GM23338 (cell line): Measurements from ENCODE around the gene DLG5. TPM values are rescaled to one million over a fixed set of nuclear protein-coding genes. Genes with fewer than 3 reads are reported as not detected.

Source experiments
- ATAC-seq: fragments of 200-7000 bp; cut with Tn5 transposase; 3 replicates; pipeline ENCODE4 v1.9.1; 2020
- DNase-seq: peaks from one replicate; pipeline ENCODE4 v3.0.0-alpha.2; 2015; ENCODE audit warnings: low spot score
- H2AFZ ChIP-seq: fragments of 200-600 bp; sonication (generic); 2 replicates; pipeline ENCODE4 v1.8.0; 2016; ENCODE audit warnings: antibody characterized with exemption, mild to moderate bottlenecking, moderate library complexity
- H3F3A ChIP-seq: fragments of 200-600 bp; sonication (generic); replicated peaks from 2 replicates; pipeline ENCODE4 v1.8.0; 2017; ENCODE audit warnings: antibody characterized with exemption, mixed run types, low read depth
- H3K27ac ChIP-seq: fragments of 200-600 bp; sonication (generic); 2 replicates; pipeline ENCODE4 v1.6.1; 2016; ENCODE audit warnings: low read depth
- H3K27me3 ChIP-seq: fragments of 200-600 bp; sonication (generic); 2 replicates; pipeline ENCODE4 v1.8.0; 2016; ENCODE audit warnings: mild to moderate bottlenecking, mixed run types, moderate library complexity; ENCODE audit not compliant: insufficient read depth
- H3K36me3 ChIP-seq: fragments of 200-600 bp; sonication (generic); 2 replicates; pipeline ENCODE4 v1.8.0; 2016; ENCODE audit warnings: mild to moderate bottlenecking; ENCODE audit not compliant: insufficient read depth
- H3K4me1 ChIP-seq: fragments of 200-600 bp; sonication (generic); 2 replicates; pipeline ENCODE4 v1.8.0; 2016; ENCODE audit warnings: mild to moderate bottlenecking, moderate library complexity; ENCODE audit not compliant: insufficient read depth
- H3K4me2 ChIP-seq: fragments of 200-600 bp; sonication (generic); 2 replicates; pipeline ENCODE4 v1.7.1; 2017; ENCODE audit warnings: mixed run types
- H3K4me3 ChIP-seq: fragments of 200-600 bp; sonication (generic); 2 replicates; pipeline ENCODE4 v1.6.1; 2016; ENCODE audit warnings: mixed run types
- H3K79me2 ChIP-seq: fragments of 200-600 bp; sonication (generic); replicated peaks from 2 replicates; pipeline ENCODE4 v1.8.0; 2017; ENCODE audit warnings: mild to moderate bottlenecking; ENCODE audit not compliant: insufficient read depth
- H3K9me2 ChIP-seq: fragments of 200-600 bp; sonication (generic); 2 replicates; pipeline ENCODE4 v1.8.0; 2017; ENCODE audit not compliant: insufficient read depth
- H4K20me1 ChIP-seq: fragments of 200-600 bp; sonication (generic); replicated peaks from 2 replicates; pipeline ENCODE4 v1.8.0; 2017; ENCODE audit warnings: mild to moderate bottlenecking; ENCODE audit not compliant: insufficient read depth
- H3K27ac Mint-ChIP-seq: 2 replicates; pipeline ENCODE4 v1.8.0; 2020; ENCODE audit warnings: inconsistent platforms, mild to moderate bottlenecking, moderate library complexity, mixed read lengths
- H3K27me3 Mint-ChIP-seq: 3 replicates; pipeline ENCODE4 v1.8.0; 2022; ENCODE audit warnings: low read depth, mild to moderate bottlenecking, moderate library complexity, mixed read lengths, inconsistent platforms; ENCODE audit not compliant: insufficient read depth, poor library complexity
- H3K36me3 Mint-ChIP-seq: 3 replicates; pipeline ENCODE4 v1.8.0; 2021; ENCODE audit warnings: low read depth, mild to moderate bottlenecking, inconsistent platforms, moderate library complexity, mixed read lengths
- H3K4me1 Mint-ChIP-seq: 3 replicates; pipeline ENCODE4 v1.8.0; 2020; ENCODE audit warnings: mild to moderate bottlenecking, inconsistent platforms, mixed read lengths
- H3K4me3 Mint-ChIP-seq: 3 replicates; pipeline ENCODE4 v1.8.0; 2021; ENCODE audit warnings: moderate library complexity, mild to moderate bottlenecking, inconsistent platforms, mixed read lengths
- H3K9me3 Mint-ChIP-seq: 3 replicates; pipeline ENCODE4 v1.8.0; 2020; ENCODE audit warnings: moderate library complexity, mild to moderate bottlenecking, inconsistent platforms, mixed read lengths
- CREB1 ChIP-seq: fragments of 250-450 bp; sonication (Bioruptor Pico); IDR thresholded peaks from 2 replicates; pipeline ENCODE4 v1.5.0; 2020; ENCODE audit warnings: low read depth, mild to moderate bottlenecking, moderate library complexity
- CTCF ChIP-seq, 2 experiments: fragments of 200-600 bp in 1 of 2; sonication (generic) in 1 of 2; conservative IDR thresholded peaks; 2 replicates each; pipeline versions ENCODE4 v1.5.1 to v1.6.1; 2016 to 2017; ENCODE audit warnings: antibody characterized with exemption in 2 of 2, low read depth in 2 of 2, mild to moderate bottlenecking in 2 of 2, moderate library complexity in 1 of 2
- ETS1 ChIP-seq: IDR thresholded peaks from 2 replicates; pipeline ENCODE4 v1.6.1; 2016; ENCODE audit warnings: antibody characterized with exemption
- EZH2phosphoT487 ChIP-seq: fragments of 200-600 bp; sonication (generic); IDR thresholded peaks from one replicate; pipeline ENCODE4 v1.8.1; 2018; ENCODE audit warnings: antibody characterized with exemption; ENCODE audit not compliant: unreplicated experiment
- POLR2AphosphoS5 ChIP-seq: IDR thresholded peaks from 2 replicates; pipeline ENCODE4 v1.6.1; 2016; ENCODE audit warnings: antibody characterized with exemption, low read depth
- REST ChIP-seq: IDR thresholded peaks from one replicate; pipeline ENCODE4 v1.6.1; 2018; ENCODE audit warnings: antibody characterized with exemption; ENCODE audit not compliant: unreplicated experiment
- ZNF331 ChIP-seq: fragments of 250-450 bp; sonication (Bioruptor Pico); IDR thresholded peaks from 2 replicates; pipeline ENCODE4 v1.5.0; 2020; ENCODE audit warnings: low read depth, mild to moderate bottlenecking, moderate library complexity
- ZNF462 ChIP-seq: fragments of 250-450 bp; sonication (Bioruptor Pico); IDR thresholded peaks from 2 replicates; pipeline ENCODE4 v1.5.0; 2020; ENCODE audit warnings: mild to moderate bottlenecking, moderate library complexity
- polyA plus RNA-seq: library from polyadenylated mRNA; unstranded; fragments of >200 nt; fragmentation: Nextera tagmentation; extraction: Ambion mirVana; gene quantifications from 2 replicates; pipeline ENCODE4 v1.2.1, GENCODE V29; 2016
- total RNA-seq: library from RNA; depleted of rRNA; stranded (reverse); fragments of >200 nt; shearing (Covaris generic); gene quantifications from 2 replicates; pipeline ENCODE4 v1.2.3, GENCODE V29; 2014

The DLG5 gene
- total and polyA plus RNA-seq, 2 experiments from 2014 or later = 7.4 to 66.6 TPM

- H2AFZ ChIP-seq = no peak overlapping the region
- no peaks in the 10 kb centered on the region for H3K9me2 ChIP-seq
- no peak overlapping the region for H3K4me2 ChIP-seq
- H3K79me2 ChIP-seq = no peaks in the 10 kb centered on the region
- no peaks in the 10 kb centered on the region for H3K9me3 Mint-ChIP-seq
- no peaks in the 10 kb centered on the region for H3K4me1 ChIP-seq
- ATAC-seq (no peak), DNase-seq (no peak)
- H3K27ac ChIP-seq = no peak overlapping the region
- peaks cover 67% of the 10 kb centered on the region for H3K36me3 Mint-ChIP-seq
- no peaks in the 10 kb centered on the region for H3K27me3 ChIP-seq
- H3K36me3 ChIP-seq = peaks cover 9% of the 10 kb centered on the region; the same call in 1 of the 2 replicates
- peaks cover 2% of the 10 kb centered on the region; the same call in 2 of the 3 replicates for H3K4me1 Mint-ChIP-seq
- H4K20me1 ChIP-seq = no peaks in the 10 kb centered on the region
- H3K4me3 ChIP-seq = no peak overlapping the region
- no peaks in the 10 kb centered on the region for H3F3A ChIP-seq
- TF ChIP-seq POLR2AphosphoS5 (no peak), CTCF (conservative IDR thresholded peaks at IDR 0.05; ENCODE audit: low read depth in 2 of 2) (no peak), ZNF462 (CRISPR knock-in tag) (no peak), CREB1 (CRISPR knock-in tag) (no peak), EZH2phosphoT487 (no peak), ETS1 (no peak), REST (no peak), ZNF331 (no peak)
- H3K27me3 Mint-ChIP-seq = peaks cover 10% of the 10 kb centered on the region
- H3K4me3 Mint-ChIP-seq = no peak overlapping the region
- no peak overlapping the region for H3K27ac Mint-ChIP-seq
These were observed 97.2 kb downstream of the DLG5 start for GRCh38 chr10:77829356-77829755.
